ENCODE measurements around the gene NFE2L2.
A peak's percentile ranks its signal among the peaks of the same experiment; 100 is the strongest.
"Not testable (repeated sequence)": the region's sequence is repeated elsewhere in the genome, so short reads cannot be mapped to it uniquely, and the experiment has no call there.

NFE2L2 gene

DNA sequence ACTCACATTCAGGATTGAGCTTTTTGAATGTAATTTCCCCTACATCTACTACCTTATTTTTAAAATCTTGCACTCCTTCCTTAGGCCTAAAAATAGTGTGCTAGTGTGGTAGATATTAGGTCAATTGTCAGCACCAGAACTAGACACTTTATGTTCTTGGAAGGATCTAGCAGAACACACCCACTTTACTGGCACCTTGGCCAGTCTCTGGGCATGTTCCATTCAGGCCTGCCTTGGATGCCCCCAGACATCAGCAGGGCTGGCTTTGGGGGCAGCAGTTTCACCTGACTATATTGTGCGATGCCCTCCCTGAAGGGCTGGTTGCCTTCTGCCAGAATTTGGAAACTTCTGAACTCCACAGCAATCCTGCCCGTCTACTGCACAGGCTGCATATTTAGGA, 15.3 kb upstream of the NFE2L2 start:
- FAIRE-seq: no peak

DNA sequence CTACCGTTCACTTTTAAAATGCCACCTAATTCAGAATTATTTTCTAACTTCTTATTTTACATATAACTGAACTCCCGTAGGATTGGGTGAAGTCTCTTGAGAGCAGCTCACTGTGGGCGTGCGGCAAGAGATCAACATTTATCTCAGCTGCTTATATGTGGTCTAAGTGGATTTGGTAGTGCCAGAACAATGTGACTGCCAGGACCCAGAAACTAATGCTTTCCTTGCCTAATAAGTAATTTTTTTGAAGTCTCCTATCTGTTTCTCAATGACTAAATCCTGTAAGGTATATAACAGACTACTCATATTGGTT, 11.2 kb upstream of the NFE2L2 start:
- no peak for FAIRE-seq

DNA sequence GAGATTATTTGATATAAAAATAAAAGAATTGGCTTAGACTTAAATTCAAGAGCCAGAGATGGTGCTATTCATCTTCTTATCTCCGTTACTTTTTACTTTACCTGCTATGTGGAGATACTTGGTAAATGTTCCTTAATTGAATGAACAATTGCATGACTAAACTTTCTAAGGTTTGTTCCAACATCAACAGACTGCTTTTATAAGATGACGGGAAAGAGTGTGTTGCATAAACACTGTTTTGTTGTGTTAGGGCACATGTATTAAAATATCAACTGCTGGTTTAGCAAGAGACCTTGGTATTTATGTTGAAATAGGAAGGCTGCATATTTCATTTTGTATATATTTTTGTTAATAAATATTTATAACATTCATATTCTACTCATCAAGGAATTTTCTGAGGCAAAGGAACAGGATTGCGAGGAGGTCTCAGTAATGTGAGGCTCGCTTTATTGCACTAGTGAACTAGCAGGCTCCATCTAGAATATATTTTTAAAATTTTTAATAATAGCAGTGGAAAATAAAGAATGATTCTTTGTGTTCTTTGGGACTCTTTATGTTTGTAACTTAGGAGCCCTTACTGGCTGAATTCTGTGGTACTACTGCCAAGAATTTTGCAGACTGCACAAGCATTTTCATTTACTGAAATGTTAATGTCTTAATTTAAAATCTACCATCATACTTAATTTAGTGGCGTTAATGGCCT, 10.7 kb upstream of the NFE2L2 start:
- FAIRE-seq: no peak

DNA sequence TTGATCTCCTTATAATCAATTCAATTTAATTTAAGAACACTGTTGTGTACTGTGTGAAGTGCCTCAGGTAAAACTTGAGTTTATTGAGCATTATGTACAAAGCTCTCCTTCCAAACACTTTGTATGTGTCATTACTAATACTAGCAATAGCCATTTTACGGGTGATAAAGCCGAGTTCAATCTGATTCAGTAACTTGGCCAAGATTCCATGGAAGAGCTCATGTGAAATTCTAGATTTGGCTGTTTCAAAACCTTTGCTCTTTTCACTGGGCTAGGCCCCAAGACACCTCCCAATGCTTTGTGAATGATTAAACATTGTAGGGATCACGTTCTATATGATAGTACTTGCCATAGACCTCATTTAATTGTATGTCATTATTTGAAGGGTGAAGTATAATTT, 8.9 kb upstream of the NFE2L2 start:
- FAIRE-seq: no peak

DNA sequence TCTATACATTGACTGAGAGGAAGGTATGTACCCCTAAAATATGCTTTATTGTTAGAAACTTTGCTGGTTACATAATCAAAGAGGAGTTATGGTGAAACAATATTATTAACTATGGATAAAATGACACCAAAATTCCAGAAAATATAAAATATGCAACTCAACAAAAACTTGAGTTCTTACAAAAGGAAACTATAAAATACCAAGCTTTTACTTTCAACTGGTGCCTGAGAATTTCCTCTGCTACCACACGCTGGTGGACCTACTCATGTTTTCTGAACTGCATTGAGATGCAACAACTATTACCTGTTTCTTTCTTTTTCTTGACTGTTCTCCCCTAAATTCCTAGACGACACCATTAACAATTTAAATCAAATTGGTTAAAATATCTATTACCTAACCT, 8.2 kb upstream of the NFE2L2 start:
- FAIRE-seq: peak; percentile 58

DNA sequence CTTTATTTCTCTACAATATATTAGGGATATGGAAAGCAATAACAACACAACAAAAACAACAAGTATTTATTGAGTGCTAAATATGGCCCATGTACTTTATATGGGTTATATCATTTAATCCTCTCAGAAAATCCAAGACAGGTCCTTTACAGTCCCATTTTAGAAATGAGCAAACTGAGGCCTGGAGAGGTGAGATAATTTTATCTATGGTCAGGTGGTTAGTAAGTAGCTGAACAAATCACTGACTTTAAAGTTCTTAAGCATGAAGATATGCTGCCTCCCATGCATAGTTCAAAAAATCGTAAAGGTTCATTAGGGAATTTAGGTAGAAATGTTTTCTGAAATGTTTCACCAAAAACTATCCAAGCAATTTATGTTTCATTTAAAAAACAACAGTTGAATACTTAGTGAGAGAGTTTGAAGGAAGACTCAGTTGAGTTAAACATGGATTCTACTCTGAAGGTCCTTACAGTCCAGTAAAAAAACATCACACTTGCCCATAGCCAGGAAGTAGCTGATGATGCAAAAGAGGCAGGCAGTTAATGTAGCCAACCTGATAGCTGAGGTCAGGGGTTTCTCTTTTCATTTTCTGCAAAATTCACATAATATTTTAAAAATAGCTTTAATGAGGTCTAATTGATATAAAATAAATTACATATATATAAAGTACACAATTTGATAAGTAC, 7.6 kb upstream of the NFE2L2 start:
- no peak for FAIRE-seq

DNA sequence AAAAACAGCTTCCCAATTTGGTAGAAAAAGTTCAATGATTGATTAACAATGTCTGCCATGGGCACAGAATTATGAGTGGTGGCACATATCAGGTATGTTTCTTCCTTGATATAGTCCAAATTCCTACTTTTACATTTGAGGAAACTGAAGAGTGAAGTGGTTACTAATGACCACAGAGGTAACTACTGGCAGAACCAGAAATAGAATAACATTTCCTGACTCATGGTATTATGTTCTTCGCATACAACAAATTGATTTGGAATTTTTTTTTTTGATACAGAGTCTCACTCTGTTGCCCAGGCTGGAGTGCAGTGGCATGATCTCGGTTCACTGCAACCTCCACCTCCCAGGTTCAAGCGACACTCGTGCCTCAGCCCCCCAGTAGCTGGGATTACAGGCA, 6.0 kb upstream of the NFE2L2 start:
- FAIRE-seq: no peak

DNA sequence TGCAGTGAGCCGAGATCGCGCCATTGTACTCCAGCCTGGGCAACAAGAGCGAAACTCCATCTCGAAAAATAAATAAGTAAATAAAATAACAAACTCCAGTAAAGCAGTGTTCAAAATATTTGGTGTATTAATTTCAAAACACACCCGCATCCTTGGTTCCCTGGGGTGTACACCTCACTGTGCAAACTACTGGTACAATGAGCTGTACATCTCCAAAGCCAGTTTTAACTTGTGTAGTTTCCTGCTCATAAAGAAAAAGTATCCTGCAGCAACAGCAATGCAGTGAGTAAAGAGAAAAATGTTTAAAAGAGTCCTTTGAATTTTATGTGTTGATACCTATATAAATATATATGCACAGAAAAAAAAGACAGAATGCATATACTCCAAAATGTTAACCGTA, 4.4 kb upstream of the NFE2L2 start:
- no peak for FAIRE-seq

DNA sequence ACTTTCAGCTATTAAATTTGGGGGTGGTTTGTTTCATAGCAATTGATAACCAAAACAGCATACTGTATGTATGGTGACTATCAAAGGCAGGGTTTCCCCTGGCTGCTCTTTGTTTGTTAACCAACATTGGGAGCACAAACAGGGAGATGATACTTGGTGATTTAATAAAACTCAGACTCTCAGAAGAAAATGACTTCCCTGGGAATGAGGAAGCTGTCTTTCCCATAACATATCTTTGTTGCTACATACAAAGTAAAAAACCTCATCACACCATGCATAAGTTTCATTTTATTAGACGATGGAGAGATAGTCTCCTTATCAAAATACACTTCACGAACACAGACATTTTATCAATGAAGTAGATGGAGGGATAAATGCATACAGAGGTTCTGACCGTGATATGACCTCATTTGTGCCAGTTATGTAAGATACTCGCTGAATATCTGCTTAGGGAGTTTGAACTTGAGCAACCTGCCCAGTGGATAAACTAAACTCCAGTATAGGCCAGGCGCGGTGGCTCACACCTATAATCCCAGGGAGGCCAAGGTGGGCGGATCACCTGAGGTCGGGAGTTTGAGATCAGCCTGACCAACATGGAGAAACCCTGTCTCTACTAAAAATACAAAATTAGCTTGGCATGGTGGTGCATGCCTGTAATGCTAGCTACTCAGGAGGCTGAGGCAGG, 3.8 kb upstream of the NFE2L2 start:
- no peak for FAIRE-seq

DNA sequence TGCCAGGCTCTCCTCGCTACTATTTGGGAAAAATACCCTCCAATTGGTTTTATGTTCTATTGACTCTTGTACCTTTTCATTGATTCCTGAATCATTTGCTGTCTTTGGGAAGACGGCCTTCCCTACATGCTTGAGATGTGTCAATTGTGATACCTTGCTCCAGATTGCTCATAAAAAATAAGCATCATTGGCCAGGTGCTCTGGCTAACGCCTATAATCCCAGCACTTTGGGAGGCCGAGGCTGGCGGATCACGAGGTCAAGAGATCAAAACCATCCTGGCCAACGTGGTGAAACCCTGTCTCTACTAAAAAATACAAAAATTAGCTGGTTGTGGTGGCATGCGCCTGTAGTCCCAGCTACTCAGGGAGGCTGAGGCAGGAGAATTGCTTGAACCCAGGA, 2.4 kb upstream of the NFE2L2 start:
- not testable (repeated sequence) for FAIRE-seq

DNA sequence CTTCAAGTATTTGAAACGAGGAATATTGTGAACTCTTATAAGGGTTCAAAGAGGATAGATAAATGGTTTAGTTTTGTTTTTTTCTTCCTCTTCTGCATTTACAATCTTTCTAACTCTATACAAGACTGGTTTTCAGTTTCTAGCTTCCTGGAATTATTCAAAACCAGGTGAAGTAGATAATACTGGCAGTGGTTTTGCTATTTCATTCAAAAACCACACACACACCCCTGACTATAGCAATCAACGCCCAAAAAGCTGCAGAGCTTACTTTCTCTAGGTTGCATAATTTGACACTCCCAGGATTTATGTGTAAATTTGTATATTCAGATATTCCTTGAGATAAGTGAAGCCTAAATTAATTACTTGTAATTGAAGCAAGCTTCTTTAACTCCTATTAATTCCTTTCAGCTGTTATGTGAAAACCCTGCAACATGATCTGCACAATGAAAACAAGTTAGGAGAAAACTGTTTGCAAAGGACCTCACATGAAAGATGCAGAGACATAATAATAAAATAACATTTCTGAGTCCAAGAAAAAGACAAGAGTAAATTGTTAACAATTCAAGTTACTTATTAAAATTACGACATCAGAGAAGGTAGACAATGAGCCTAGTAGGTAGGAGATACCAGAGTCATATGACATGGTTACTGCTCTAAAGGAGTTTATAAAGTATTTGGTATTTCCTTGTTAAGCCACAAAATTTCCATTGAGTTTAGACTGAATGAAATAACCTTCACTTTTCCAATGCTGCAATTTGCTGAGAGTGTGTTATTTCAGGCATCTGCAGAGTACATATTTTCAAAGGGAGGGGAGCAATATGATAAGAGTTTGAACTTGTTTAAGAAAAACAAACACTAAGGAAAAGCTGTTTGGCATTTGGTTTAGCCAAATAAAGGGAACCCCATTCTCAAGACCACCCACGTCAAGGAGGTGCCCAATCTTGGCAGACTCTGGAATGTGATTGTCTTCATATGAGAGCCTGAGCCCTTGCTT, 1.6 kb upstream of the NFE2L2 start:
- peak; percentile 67 for FAIRE-seq

DNA sequence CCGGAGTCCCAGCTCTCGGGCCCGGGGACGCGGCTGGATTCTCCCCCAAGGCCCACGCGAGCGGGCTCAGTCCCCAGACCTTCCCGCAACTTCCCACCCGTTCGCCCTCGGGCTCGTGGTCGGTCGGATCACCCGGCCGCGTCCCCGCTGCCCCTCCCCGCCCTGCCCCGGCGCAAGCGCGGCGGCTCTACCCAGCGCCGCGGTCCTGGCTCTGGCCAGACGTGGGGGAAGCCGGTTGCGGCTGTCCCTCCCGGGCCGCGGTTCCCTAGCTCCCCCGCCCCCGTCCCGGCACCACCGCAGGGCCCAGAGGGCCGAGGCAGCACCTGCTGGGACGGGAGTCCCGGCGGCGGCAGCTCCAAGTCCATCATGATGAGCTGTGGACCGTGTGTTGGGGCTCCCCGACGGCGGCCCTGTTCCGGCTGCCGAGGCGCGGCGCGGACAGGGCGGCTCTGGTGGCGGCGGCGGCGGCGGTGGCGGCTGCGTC, 276 bp downstream of the NFE2L2 start:
- FAIRE-seq: no peak

DNA sequence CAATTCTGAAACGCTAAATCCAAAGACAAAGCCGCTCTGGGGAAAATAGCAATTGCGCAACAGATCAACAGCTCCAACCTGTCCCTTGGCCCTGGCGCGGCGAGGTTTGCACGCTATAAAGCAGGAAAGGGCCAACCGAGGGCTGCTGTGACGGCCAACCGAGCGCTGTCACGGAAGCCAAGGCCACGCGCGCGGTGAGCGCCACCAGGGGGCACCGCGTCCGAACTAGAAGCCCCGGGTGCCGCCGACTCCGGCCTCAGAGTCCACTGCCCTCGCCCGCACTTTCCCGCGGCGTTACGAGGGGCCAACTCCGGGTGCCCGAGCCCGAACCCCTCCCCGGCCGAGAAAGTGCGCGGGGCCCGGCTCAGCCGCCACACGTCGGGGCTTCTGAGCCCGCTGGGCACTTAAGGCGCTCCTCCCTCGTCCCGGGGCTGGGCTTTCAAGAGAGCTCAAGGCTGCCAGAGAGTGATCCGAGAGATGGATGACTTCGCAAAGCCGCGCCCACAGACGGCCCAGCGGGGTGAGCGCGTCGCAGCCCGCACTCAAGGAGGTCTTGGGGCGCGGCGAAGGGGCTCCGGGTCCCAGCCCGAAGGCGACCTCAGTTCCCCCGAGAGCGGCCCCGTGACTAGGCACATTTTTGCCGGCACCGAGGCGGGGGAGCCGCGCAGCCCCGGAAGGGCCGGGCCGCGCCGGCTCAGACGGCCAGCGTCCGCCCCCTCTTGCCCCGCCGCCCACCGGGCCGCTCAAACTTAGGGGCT, 897 bp downstream of the NFE2L2 start:
- FAIRE-seq: peak; percentile 50

DNA sequence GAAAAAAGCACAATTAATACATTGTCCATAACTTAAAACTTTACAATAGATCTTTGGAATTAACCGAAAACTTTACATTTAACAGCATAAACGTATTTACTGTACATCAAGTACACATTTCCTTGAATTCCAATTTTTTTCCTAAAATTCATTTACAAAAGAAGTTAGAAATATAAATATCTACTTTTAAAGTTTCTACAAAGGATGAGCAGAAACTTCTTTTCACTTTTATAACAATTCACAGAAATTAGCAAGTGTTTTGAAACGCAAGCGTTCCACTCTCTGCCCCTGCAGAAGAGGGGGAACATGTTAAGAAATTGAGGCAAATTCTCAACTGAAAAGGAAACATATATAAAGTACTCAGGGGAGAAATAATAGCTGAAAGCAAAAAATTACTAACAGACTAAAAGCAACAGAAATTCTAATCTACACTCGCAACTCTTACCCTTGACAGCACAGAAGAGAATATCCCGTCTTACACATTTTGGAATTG, 1.5 kb downstream of the NFE2L2 start:
- FAIRE-seq: no peak

DNA sequence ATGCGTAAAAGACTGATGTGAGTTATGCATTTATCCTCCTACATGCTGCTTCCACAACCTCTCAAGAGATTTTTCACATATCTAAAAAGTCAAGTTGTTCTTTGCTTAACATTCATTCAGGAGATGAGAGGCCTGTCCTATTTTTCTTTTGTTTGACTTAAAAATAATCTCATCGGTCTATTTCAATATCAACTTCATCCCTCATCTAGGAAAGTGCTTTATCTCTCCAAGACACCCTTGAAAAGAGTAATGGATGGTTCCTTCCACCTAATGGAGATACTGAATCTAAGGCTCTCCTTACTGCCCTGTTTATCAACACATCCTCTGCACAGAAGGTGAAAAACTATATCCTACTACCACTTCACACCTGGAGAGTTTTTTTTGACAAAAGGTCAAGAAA, 2.4 kb downstream of the NFE2L2 start:
- FAIRE-seq: no peak

DNA sequence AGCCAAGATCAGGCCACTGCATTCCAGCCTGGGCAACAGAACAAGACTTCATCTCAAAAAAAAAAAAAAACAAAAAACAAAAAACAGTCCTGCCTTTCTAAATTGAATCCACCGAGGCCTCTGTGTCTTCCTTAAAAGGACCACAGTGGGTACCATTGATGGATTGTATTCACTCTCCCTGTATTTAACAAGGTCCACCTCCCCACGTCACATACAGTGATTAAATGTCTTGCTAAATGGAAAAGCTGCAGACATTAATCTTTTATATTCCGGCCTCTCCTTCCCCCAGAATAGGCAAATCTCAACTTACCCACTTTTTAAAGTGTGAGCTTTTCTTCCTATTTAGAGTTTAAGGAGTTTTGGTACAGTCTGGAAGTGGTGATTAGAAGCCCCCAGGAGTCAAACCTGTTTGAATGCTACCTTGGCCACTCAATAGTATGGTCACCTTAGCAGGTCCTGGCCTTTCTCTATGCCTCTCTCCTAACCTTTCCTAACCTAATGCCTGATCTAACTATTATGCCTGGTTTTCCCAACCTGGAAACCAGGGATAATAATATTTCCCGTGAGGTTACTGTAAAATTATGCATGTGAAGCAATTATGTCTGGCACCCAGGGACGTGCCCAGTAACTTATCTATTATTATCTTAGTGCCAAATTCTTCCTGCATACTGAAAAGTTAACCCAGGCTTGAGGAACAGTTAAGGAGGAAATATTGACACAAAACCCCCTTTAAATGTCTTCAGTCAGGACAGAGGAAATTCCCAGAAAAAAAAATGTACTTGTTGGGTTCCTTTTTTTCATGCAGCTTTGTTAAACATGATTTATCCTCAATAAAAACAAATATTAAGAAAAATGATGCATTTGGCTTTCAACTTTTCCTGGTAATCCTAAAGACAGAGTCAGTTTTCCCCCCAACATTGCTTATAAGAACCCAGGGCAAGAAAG, 3.1 kb downstream of the NFE2L2 start:
- no peak for FAIRE-seq

DNA sequence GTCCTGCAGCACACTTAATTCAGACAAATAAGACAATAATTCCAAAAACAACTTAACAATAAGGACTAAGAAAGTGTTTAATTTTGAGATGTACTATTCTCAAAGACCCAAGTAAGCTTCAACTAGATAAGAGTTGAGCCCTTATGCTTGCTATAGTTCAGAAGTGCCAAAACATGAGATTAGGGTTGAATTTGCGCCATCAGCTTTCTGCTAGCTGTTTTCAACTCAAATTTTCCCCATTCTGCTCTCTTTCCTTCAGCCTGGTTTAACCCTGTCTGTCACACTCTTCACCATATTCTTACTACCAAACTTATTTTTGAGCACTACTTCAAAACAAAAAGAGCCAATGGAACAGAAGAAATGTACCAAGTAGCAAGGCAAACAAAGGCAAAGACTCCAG, 4.1 kb downstream of the NFE2L2 start:
- no peak for FAIRE-seq

DNA sequence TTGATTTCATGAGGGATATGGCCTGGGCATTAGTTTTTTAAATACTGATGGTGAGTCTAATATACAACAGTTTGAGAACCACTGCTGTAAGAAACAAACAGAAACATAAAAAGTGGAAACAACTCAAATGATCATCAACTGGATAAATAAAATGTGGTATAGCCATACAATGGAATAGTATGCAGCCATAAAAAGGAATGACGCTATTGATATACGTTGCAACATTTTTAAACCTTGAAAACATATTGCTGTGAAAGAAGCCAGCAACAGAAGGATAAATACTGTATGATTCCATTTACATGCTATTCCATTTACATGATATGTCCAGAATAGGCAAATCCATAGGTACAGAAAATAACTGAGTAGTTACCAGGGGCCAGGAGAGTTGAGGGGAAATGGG, 6.5 kb downstream of the NFE2L2 start:
- FAIRE-seq: no peak

DNA sequence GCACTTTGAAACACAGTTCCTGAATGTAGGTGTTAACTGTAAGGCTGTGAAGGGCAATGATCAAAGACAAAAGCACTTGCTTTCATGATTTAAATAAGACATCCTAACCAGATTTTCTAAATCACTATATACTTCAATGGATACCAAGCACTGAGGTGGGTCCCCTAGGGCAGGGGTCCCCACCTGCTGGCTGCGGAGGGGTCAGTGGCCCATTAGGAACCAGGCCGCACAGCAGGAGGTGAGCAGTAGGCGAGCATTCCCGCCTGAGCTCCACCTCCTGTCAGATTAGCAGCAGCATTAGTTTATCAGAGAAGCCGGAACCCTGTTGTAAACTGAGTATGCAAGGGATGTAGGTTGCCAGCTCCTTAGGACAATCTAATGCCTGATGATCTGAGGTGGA, 7.1 kb downstream of the NFE2L2 start:
- FAIRE-seq: no peak

DNA sequence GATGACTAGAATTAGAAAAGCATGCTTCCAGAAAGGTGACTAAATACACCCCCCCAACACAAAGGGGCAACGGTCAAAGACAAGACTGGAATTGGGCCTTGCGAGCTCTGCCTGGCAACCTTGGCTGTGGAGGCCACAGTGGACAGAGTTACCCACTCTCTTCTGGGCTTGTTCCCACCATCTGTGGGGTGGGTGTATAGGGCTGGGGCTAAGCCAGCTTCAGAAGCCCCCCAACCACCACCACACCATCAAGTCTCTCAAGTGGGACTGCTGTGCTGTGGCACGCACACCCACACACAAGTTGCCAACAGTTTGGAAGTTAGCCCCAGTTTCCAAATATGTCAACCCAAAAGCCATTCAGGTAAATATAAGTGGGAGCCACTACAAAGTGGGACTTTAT, 7.8 kb downstream of the NFE2L2 start:
- FAIRE-seq: no peak

DNA sequence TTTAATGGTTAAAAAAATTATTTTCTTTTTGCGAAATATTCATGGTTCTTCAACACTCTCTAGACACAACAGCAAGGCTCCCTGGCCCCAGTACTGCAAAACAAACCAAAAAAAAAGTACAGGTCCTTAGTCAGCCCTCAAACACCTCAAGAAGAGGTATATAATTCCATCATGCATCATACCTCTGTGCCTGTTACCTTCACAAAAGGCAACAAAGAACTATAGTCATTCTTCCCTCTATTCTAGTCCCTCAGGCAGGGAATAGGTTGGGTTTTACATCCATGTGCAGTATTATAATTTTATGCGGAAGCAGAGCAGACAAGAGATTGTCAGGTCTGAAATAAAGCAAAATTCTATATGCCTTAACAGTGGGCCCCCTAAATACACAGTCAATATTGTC, 8.5 kb downstream of the NFE2L2 start:
- no peak for FAIRE-seq
